Thyroid gland (tissue), 4 donors: ENCODE measurements around the gene SUGCT.

Experiments used
- POLR2A ChIP-seq, 2 donors: fragments of 450-650 bp; IDR thresholded peaks; one replicate each; pipeline ENCODE4 v1.6.1; 2017; ENCODE audit warnings: antibody characterized with exemption in 2 of 2, mild to moderate bottlenecking in 2 of 2, moderate library complexity in 1 of 2
- TF ChIP-seq, protein P1 (sequence below), 6 experiments: fragments of 200-600 bp in 3 of 6; fragments of 450-650 bp in 3 of 6; sonication (generic) in 3 of 6; IDR thresholded peaks; one replicate each; pipeline ENCODE4 v1.5.1; 2016 to 2019; ENCODE audit warnings: antibody characterized with exemption in 6 of 6, mild to moderate bottlenecking in 2 of 6, inconsistent platforms in 1 of 6, moderate library complexity in 1 of 6

DNA sequence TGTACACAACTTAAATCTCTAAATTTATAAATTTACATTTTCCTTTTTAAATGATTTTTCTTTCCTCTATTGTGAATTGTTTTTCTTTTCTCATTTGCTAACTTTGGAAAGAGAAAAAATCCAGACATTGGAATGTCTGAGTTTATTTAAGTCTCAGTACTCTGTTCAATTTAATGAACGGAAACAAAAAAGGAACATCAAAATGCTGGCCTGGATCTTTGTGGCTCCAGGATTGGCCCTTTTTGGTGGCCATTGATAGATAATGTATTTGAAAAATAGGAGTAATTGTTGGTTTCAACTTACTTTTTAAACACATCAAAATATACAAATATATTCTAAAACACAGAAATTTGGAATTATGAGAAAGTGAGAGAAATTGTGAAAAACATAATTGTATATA lies 336.0 kb downstream of the SUGCT start:
- TF ChIP-seq, protein P1, sequence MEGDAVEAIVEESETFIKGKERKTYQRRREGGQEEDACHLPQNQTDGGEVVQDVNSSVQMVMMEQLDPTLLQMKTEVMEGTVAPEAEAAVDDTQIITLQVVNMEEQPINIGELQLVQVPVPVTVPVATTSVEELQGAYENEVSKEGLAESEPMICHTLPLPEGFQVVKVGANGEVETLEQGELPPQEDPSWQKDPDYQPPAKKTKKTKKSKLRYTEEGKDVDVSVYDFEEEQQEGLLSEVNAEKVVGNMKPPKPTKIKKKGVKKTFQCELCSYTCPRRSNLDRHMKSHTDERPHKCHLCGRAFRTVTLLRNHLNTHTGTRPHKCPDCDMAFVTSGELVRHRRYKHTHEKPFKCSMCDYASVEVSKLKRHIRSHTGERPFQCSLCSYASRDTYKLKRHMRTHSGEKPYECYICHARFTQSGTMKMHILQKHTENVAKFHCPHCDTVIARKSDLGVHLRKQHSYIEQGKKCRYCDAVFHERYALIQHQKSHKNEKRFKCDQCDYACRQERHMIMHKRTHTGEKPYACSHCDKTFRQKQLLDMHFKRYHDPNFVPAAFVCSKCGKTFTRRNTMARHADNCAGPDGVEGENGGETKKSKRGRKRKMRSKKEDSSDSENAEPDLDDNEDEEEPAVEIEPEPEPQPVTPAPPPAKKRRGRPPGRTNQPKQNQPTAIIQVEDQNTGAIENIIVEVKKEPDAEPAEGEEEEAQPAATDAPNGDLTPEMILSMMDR (IDR thresholded peaks at IDR 0.05), result no peak
- no peak for TF ChIP-seq POLR2A (IDR thresholded peaks at IDR 0.05)
